GM21529 (cell line): Measurements from ENCODE around the gene AGTPBP1.

ENCODE experiments used
- ATAC-seq: cut with Tn5 transposase; IDR thresholded peaks from one replicate; pipeline ENCODE4 v1.9.1; 2021; ENCODE audit not compliant: unreplicated experiment

The AGTPBP1 gene

DNA sequence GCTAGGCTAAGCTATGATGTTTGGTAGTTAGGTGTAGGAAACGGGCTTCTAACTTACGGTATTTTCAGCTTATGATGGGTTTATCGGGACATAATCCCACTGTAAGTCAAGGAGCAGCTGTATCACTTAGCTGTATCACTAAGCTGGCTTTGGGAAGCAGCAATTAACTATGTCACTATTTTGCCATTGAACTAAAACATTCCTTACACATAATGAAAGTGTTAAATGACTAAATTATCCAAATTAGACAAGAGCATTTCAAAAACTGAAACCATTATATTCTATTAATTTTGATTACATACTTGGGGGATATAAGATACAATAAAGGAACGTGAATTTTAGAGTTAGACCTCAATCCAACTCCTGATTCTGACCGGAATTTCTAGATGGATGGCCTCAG lies 188.3 kb downstream of the AGTPBP1 start:
- ATAC-seq, result no peak

GRCh38 chr9:85547599-85547998 lies 194.2 kb downstream of the AGTPBP1 start:
- no peak for ATAC-seq

GRCh38 chr9:85543196-85543595 lies 198.6 kb downstream of the AGTPBP1 start:
- ATAC-seq, result no peak

DNA sequence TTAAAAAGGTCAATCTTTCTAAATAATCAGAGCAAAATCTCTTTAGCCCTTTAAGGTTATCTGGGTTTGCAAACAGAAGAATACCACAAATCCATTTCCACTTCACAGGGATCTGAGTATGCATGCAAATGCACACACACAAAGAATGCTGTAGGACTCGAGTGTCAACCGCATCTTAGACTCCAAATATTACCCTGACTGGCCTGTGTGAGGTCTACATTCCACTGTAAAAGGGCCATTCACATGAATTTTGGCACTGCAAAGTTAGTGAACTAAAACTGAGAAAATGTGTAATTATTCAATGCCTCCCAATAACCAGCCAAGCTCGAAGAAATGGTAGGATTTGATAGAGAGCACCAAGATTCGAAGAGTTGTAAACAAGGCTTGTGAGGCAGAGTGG lies 199.9 kb downstream of the AGTPBP1 start:
- no peak for ATAC-seq

DNA sequence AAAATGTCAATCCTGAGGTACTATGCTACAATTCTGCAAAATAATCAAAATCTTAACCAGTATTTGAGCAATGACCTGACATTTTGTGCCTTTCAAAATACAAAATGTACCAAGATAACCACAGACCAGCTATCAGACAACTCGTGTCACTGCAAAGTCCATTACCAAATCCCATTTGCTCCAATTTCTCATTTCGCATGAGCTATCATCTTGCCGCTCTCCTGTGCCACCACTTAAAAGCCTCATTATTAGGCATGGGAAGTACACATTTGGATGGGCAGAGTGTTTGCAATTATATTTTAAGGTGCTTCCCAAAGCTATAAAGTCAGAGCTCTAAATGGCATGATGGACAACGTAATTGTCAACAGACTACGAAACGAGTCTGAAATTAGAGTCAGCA lies 205.2 kb downstream of the AGTPBP1 start:
- ATAC-seq, result no peak

GRCh38 chr9:85536076-85536475 lies 205.7 kb downstream of the AGTPBP1 start:
- no peak for ATAC-seq

GRCh38 chr9:85534340-85534739 lies 207.4 kb downstream of the AGTPBP1 start:
- no peak for ATAC-seq

DNA sequence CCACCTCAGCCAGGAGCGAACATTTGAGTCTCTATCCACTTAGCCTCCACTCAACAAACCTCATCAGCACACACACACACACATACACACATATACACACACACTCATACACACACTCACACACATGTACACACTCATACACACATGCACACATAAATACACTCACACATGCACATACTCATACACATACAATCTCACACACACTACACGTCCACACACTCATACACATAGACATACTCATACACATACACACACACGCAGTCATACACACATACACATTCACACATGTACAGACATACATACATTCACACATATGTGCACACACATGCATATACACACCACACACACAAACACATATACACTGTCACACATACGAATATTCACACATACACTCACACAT lies 208.2 kb downstream of the AGTPBP1 start:
- no peak for ATAC-seq

GRCh38 chr9:85530721-85531120 lies 211.0 kb downstream of the AGTPBP1 start:
- ATAC-seq, result no peak

GRCh38 chr9:85528607-85529006 lies 213.1 kb downstream of the AGTPBP1 start:
- no peak for ATAC-seq

- ATAC-seq, result no peak
Measured at GRCh38 chr9:85528142-85528541, 213.6 kb downstream of the AGTPBP1 start.

- no peak for ATAC-seq
Measured at GRCh38 chr9:85527331-85528020, 214.3 kb downstream of the AGTPBP1 start.

- ATAC-seq, result no peak
Measured at GRCh38 chr9:85524531-85524930, 217.2 kb downstream of the AGTPBP1 start.

GRCh38 chr9:85523202-85523601 lies 218.6 kb downstream of the AGTPBP1 start:
- ATAC-seq, result no peak

DNA sequence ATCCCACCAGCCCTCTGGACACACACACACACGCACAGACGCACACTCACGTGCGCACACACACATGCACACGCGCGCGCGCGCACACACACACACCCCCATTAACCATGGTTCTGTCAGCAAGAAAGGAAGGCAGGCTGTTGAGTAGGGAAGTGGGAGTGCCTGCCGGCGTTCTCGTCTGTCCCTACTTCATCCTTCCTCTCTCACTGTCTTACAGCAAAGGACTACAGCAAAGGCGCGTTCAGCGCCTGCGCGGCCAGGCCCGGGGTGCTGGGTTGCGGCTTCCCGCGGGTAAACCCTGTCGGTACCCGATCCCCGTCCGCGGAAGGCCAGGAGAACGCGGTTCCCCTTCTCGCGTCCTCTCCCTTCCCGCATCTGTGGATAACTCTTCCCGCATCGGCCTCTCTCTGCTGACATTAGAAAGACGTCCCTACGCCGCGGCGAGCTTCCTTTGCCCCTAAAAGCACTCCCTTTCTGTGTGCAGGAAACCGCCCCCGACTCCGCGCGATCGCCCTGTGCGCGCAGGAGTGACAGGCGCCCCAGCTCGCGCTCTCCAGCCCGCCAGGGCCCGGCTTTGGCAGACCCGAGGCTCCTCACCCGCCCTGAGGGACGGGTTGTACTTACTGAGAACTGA lies 219.2 kb downstream of the AGTPBP1 start:
- no peak for ATAC-seq

GRCh38 chr9:85521371-85522197 lies 220.2 kb downstream of the AGTPBP1 start:
- ATAC-seq, result no peak

DNA sequence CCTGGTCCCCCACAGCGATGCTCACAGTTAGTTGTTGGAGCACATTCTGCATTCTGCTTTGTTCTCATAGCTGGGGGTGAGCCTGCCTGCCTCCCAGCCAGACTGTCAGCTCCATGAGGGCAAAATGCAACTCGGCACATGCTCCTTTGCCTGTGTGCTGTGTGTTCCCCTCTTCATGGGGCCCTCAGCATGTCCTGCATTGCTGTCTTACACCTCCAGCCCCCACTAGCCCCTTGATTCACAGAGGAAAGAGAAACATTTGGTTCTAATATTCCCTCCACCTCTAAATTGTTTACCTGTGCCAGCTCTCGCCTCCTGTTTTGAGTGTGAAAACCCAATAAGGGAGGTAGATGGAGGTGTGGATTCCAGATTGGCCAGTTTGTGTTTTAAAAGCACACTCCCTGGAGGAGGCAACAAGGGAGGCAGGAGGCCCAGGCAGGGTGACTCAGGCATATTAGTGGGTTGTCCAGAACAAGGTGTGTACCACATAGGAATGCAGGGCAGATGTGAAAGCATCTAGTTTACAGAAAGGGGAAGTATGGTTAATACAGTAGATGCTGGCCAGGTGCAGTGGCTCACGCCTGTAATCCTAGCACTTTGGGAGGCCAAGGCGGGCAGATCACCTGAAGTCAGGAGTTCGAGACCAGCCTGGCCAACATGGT lies 224.6 kb downstream of the AGTPBP1 start:
- ATAC-seq, result no peak

DNA sequence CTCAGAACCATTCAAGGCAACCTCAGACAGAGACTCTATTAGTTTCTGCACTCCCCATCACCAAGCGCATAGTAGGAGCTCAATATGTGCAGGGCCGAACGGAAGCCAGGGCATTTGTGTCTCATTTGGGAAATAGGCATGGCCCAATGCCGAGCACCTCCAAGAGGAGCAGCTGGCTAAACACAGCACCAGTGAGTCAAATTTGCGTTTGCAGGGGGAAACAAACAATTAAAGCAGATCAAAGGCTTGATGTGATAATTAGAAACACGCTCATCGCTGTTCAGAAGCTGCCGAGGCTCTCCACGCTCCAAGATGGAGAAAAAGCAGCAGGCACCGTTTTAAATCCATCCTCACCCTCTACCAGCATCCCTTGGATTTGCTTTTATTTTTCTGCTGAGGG lies 225.3 kb downstream of the AGTPBP1 start:
- no peak for ATAC-seq

GRCh38 chr9:85515021-85515420 lies 226.7 kb downstream of the AGTPBP1 start:
- ATAC-seq, result no peak

DNA sequence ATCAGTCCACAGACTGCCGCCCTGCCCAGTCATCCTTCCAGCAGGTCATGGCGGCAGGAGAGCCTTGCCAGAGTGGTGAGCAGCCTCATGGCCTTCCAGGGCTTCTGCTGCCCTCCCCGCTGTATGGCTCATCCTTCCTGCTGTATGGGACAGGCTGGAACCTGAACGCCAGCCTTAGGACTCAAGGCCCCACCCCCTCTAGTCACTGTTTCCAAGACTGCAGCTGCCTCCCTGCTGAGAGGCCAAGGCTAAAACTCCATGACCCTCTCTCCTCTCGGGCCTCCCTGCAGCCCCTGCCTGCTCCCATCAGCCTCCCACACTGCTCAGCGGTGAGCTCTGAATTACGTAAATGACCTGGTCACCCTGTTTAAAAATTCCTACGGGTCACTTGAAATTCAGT lies 227.5 kb downstream of the AGTPBP1 start:
- ATAC-seq, result no peak

DNA sequence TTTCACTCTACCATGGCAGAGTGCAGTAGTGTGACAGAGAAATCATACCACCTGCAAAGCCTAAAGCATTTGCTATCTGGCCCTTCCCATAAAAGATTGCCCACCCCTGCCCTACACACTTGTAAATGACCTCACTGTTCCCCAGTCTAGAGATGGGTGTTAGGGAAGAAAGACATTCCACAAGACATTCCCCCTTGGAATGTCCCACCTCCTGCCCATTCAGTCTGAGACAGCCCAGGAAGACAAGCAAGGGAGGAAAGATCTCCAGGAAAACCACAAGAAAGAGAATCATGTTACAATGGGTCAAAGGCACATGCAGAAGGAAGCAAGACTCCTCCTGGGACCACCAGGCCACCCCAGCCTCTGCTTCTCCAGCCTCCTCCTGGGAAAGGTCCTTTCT lies 230.0 kb downstream of the AGTPBP1 start:
- no peak for ATAC-seq
